ENCODE results near the gene BTBD7. TPM values are rescaled to one million over a fixed set of nuclear protein-coding genes. Genes with fewer than 3 reads are reported as not detected.
A peak's percentile ranks its signal among the peaks of the same experiment; 100 is the strongest.

BTBD7 gene
- total and polyA plus RNA-seq, 2 experiments from 2014 or later, result 14.8 to 25.8 TPM

GRCh38 chr14:93343797-93344196 lies 11.0 kb upstream of the BTBD7 start:
- H3K27me3 ChIP-seq, result no peaks in the 10 kb centered on the region
- no peaks in the 10 kb centered on the region for H3K4me1 ChIP-seq (ENCODE audit: insufficient read depth)
- H3K79me2 ChIP-seq, result no peaks in the 10 kb centered on the region
- no peaks in the 10 kb centered on the region for H3K9me2 ChIP-seq (replicated peaks; ENCODE audit: insufficient read depth)
- no peaks in the 10 kb centered on the region for H4K20me1 ChIP-seq (ENCODE audit: insufficient read depth, poor library complexity, severe bottlenecking)
- WGBS (ENCODE audit: low lambda C conversion rate, missing lambda C conversion rate), result 30% methylated on average over 2 of the region's 2 CpGs
- no peak overlapping the region for H3K27ac ChIP-seq
- no peaks in the 10 kb centered on the region for H3K36me3 ChIP-seq (replicated peaks; ENCODE audit: insufficient read depth, low read depth)
- no peak overlapping the region for H2AFZ ChIP-seq
- H3K4me2 ChIP-seq, result no peak overlapping the region
- TF ChIP-seq EZH2 (IDR thresholded peaks at IDR 0.05; ENCODE audit: borderline replicate concordance) (no peak), CTCF (IDR thresholded peaks at IDR 0.05; ENCODE audit: poor library complexity) (no peak), EZH2phosphoT487 (IDR thresholded peaks at IDR 0.05; ENCODE audit: low read depth, severe bottlenecking, unreplicated experiment) (no peak)
- no peaks in the 10 kb centered on the region for H3K9me3 ChIP-seq (ENCODE audit: low read depth)
- no peak for DNase-seq (ENCODE audit: low spot score)
- no peak overlapping the region for H3K4me3 ChIP-seq

GRCh38 chr14:93343266-93343665 lies 10.4 kb upstream of the BTBD7 start:
- Histone ChIP-seq H3K4me3 (no peak overlapping the region), H3K4me1 (ENCODE audit: insufficient read depth) (no peaks in the 10 kb centered on the region), H3K9me3 (ENCODE audit: low read depth) (no peaks in the 10 kb centered on the region), H3K9me2 (replicated peaks; ENCODE audit: insufficient read depth) (no peaks in the 10 kb centered on the region), H3K36me3 (replicated peaks; ENCODE audit: insufficient read depth, low read depth) (no peaks in the 10 kb centered on the region), H4K20me1 (ENCODE audit: insufficient read depth, poor library complexity, severe bottlenecking) (no peaks in the 10 kb centered on the region), H3K27ac (no peak overlapping the region), H3K4me2 (no peak overlapping the region), H2AFZ (no peak overlapping the region), H3K79me2 (no peaks in the 10 kb centered on the region), H3K27me3 (no peaks in the 10 kb centered on the region)
- no peak for DNase-seq (ENCODE audit: low spot score)
- whole genome bisulfite sequencing (ENCODE audit: low lambda C conversion rate, missing lambda C conversion rate), result 50% methylated on average over 1 of the region's 1 CpG
- TF ChIP-seq EZH2 (IDR thresholded peaks at IDR 0.05; ENCODE audit: borderline replicate concordance), result no peak
- TF ChIP-seq CTCF (IDR thresholded peaks at IDR 0.05; ENCODE audit: poor library complexity), result no peak

- Histone ChIP-seq H3K4me1 (ENCODE audit: insufficient read depth) (peaks cover 6% of the 10 kb centered on the region), H3K9me3 (ENCODE audit: low read depth) (no peaks in the 10 kb centered on the region), H3K36me3 (replicated peaks; ENCODE audit: insufficient read depth, low read depth) (no peaks in the 10 kb centered on the region), H2AFZ (no peak overlapping the region), H3K79me2 (peaks cover 14% of the 10 kb centered on the region), H3K27ac (no peak overlapping the region), H3K4me2 (no peak overlapping the region), H3K4me3 (no peak overlapping the region), H3K27me3 (no peaks in the 10 kb centered on the region), H4K20me1 (ENCODE audit: insufficient read depth, poor library complexity, severe bottlenecking) (no peaks in the 10 kb centered on the region), H3K9me2 (replicated peaks; ENCODE audit: insufficient read depth) (no peaks in the 10 kb centered on the region)
- WGBS (ENCODE audit: low lambda C conversion rate, missing lambda C conversion rate), result 96% methylated on average over 7 of the region's 7 CpGs
- no peak for TF ChIP-seq EZH2phosphoT487 (IDR thresholded peaks at IDR 0.05; ENCODE audit: low read depth, severe bottlenecking, unreplicated experiment)
- DNase-seq (ENCODE audit: low spot score), result no peak
Measured at GRCh38 chr14:93337884-93338283, 5.0 kb upstream of the BTBD7 start.

- Histone ChIP-seq H4K20me1 (ENCODE audit: insufficient read depth, poor library complexity, severe bottlenecking) (no peaks in the 10 kb centered on the region), H3K4me3 (no peak overlapping the region), H3K79me2 (peaks cover 14% of the 10 kb centered on the region), H3K27ac (no peak overlapping the region), H2AFZ (no peak overlapping the region), H3K36me3 (replicated peaks; ENCODE audit: insufficient read depth, low read depth) (no peaks in the 10 kb centered on the region), H3K4me2 (no peak overlapping the region), H3K4me1 (ENCODE audit: insufficient read depth) (peaks cover 6% of the 10 kb centered on the region), H3K9me2 (replicated peaks; ENCODE audit: insufficient read depth) (no peaks in the 10 kb centered on the region), H3K27me3 (no peaks in the 10 kb centered on the region), H3K9me3 (ENCODE audit: low read depth) (no peaks in the 10 kb centered on the region)
- peak; percentile 21 for DNase-seq (ENCODE audit: low spot score)
- 97% methylated on average over 4 of the region's 4 CpGs for WGBS (ENCODE audit: low lambda C conversion rate, missing lambda C conversion rate)
- TF ChIP-seq EZH2phosphoT487 (IDR thresholded peaks at IDR 0.05; ENCODE audit: low read depth, severe bottlenecking, unreplicated experiment), result no peak
- no peak for TF ChIP-seq CTCF (IDR thresholded peaks at IDR 0.05; ENCODE audit: poor library complexity)
- no peak for TF ChIP-seq EZH2 (IDR thresholded peaks at IDR 0.05; ENCODE audit: borderline replicate concordance)
Measured at GRCh38 chr14:93337143-93337753, 4.4 kb upstream of the BTBD7 start.
